DMS53 treated with DMSO at 0.1 percent for 48 hours (cell line): ENCODE data around the gene KIR2DL3.
"Not testable (repeated sequence)": the region's sequence is repeated elsewhere in the genome, so short reads cannot be mapped to it uniquely, and the experiment has no call there.

ENCODE experiments used
- DNase-seq: peaks from one replicate; lab custom pipeline; 2025; ENCODE audit not compliant: unreplicated experiment; lab: John Stamatoyannopoulos, UW

KIR2DL3 gene

DNA sequence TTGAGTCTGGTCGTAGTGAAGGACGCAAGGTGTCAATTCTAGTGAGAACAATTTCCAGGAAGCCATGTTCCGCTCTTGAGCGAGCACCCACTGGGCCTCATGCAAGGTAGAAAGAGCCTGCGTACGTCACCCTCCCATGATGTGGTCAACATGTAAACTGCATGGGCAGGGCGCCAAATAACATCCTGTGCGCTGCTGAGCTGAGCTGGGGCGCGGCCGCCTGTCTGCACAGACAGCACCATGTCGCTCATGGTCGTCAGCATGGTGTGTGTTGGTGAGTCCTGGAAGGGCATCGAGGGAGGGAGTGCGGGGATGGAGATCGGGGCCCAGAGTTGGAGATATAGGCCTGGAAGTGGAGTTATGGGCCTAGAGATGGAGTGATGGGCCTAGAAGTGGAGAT, at the start of gene KIR2DL3:
TSS of gene KIR2DL3 (plus strand) at position 208 of the 400 bp plus-strand sequence. CDS start at position 241, 33 bp downstream.
- DNase-seq, result not testable (repeated sequence)

DNA sequence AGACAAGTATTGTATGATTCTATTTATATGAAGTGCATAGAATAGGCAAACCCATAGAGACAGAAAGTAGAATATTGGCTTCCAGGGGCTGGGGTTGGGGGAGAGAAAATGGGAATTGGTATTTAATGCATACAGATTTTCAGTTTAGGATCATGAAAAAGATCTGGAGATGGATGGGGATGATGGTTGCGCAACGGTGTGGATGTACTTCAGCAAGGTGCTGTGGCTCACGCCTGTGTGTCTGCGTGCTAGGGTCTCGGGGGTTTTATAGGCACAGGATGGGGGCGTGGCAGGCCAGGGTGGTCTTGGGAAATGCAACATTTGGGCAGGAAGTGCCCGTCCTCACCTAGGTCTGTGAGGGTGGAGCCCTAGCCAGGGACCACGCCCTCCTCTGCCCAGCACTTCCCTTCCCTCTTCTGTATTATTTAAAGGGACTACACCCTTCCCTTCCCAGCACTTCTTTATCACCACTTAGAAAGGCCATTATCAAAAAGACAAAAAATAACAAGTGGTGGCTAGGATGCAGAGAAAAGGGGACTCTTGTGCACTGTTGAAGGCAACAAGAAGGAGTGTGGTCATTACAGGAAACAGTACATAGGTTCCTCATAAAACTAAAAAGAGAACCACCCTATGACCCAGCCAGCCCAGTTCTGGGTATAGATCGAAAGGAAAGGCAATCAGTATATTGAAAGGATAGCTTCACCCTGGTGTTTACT, 46.6 kb upstream of the KIR2DL3 start:
- DNase-seq, result no peak

DNA sequence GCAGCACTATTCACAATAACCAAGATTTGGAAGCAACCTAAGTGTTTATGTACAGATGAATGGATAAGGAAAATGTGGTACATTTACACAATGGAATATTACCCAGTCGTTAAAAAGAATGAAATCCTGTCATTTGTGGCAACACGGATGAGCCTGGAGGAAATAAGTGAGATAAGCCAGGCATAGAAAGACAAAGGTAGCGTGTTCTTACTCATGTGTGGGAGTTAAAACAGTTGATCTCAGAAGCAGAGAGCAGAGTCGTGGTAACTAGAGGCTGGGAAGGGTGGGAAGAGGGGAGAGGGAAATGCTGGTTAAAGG, 46.1 kb upstream of the KIR2DL3 start:
- DNase-seq, result no peak

DNA sequence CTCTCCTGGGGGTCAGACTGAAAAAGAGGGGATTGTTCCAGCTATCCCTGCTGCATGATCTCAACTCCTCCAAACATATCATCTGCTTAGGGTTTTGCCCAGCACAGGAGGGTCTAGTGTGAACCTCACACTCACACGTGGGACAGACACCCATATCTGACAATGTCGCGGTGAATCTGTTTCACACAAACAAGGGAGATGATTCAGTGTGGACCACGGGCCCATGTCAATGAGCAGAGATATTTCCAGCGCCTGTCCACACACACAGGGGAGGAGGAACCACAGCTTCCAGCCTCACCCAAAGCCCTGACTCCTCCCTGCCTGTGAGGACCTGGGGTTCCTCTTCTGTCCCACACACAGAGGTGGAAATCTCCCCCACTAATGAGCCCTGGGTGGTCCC, 43.7 kb upstream of the KIR2DL3 start:
- no peak for DNase-seq

DNA sequence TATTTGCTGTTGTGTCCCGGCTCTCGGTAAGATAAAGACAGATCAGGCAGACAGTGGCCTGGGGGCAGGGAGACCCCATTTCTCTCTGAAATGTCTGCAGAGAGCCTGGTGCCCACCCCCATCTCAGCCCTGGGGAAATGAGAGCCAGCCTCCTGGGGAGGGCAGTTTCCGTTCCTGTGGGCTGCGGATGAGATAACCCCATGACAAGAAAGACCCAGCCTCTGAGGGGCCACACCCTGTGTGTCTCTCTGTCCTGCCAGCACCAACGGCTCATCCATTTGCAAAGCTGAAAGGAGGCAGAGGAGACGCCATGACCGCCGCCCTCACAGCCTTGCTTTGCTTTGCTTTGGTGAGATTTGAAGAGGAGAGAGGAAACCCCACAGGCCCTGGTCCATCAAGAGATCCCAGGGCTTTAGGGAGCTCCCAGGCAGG, 42.2 kb upstream of the KIR2DL3 start:
- no peak for DNase-seq

DNA sequence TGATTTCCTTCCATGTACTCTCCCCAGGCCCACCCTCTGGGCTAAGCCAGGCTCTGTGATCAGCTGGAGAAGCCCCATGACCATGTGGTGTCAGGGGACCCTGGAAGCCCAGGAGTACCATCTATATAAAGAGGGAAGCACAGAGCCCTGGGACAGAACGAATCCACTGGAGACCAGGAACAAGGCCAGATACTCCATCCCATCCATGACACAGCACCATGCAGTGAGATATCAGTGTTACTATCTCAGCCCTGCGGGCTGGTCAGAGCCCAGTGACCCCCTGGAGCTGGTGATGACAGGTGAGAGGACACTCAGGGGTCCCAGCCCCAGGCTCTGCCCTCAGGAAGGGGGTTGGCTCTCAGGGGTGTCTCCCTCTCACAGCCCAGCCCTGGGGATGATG, 41.5 kb upstream of the KIR2DL3 start:
- DNase-seq, result no peak

DNA sequence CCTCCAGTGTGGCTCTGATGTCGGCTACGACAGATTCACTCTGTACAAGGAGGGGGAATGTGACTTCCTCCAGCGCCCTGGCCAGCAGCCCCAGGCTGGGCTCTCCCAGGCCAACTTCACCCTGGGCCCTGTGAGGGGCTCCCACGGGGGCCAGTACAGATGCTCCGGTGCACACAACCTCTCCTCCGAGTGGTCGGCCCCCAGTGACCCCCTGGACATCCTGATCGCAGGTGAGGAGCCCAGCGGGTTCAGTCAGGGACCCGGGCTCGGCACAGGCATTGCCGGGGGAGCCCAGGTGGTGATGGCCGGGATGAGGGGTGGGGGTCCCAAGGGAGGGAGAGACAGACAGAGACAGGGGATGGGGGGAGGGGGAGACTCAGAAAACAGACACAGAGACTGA, 40.6 kb upstream of the KIR2DL3 start:
- DNase-seq, result not testable (repeated sequence)

DNA sequence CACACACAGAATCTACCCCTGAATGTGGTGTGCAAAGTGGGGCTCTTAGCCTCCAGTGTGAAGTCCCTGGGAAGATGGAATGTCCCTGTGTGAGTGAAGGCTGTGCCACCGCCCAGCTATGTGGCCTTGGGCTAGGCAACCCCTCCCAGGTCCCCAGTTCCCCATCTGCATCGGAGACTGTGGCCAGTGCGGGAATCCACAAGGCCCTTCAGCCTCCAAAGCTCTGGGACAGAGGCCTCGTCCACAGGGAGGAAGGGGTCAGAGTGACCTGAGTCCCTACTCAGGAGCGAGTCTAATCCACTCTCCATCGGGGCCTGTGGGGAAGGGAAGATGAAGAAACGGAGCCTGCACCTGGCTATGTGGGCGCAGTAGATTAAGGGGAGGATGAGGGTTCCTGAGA, 33.4 kb upstream of the KIR2DL3 start:
- DNase-seq, result no peak

DNA sequence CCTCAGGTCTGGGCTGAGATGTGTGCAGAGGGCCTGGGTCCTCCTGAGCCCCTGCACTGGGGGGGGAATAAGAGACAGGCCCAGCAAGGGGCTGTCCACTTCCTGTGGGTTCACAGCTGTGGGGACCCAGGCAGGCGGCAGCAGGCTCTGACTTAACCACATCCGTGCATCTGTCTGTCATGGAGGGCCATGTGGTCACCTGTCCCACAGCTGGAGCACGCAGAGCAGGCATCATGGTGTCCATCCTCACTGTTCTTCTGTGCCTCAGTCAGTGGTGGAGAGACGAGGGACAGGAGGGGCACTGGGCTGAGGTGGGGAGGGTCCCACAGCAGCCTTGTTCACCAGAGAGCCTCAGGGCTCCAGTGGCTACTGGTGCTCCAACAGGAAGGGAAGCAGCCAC, 30.4 kb upstream of the KIR2DL3 start:
- no peak for DNase-seq

DNA sequence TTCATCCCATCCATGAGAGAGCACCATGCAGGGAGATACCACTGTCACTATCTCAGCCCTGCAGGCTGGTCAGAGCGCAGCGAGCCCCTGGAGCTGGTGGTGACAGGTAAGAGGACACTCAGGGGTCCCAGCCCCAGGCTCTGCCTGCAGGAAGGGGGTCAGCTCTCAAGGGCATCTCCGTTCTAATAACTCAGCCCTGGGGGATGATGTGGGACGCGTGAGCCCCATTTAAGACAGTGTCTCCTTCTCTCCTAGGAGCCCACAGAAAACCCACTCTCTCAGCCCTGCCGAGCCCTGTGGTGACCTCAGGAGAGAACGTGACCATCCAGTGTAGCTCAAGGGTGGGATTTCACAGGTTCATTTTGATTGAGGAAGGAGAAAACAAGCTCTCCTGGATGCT, 29.5 kb upstream of the KIR2DL3 start:
- peak; percentile 49 for DNase-seq

DNA sequence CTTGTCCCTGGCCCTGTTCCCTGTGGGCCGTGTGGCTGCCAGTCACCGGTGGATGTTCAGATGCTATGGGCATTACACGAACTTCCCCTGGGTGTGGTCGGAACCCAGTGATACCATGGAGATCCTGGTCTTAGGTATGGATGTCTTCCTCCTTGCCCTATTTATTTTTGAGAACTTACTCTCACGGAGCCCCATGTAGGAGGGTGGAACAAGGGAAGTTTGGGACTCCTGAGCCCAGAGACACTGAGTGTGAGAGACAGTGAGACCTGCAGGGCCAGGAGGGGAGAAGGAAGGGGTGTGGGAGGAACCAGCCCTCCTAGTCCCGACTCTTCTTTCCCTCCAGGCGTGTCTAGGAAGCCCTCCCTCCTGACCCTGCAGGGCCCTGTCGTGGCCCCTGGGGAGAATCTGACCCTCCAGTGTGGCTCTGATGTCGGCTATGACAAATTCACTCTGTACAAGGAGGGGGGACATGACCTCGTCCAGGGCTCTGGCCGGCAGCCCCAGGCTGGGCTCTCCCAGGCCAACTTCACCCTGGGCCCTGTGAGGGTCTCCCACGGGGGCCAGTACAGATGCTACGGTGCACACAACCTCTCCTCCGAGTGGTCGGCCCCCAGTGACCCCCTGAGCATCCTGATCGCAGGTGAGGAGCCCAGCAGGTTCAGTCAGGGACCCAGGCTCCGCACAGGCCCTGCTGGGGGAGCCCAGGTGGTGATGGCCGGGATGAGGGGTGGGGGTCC, 28.9 kb upstream of the KIR2DL3 start:
- DNase-seq, result no peak

DNA sequence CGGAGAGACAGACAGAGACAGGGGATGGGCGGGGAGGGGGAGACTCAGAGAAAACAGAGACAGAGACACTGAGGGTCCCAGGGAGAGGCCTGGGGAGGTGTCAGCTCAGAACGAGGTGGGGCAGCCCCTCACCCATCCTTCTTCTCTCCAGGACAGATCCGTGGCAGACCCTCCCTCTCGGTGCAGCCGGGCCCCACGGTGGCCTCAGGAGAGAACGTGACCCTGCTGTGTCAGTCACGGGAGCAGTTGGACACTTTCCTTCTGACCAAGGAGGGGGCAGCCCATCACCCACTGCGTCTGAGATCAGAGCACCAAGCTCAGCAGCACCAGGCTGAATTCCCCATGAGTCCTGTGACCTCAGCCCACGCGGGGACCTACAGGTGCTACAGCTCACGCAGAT, 28.4 kb upstream of the KIR2DL3 start:
- not testable (repeated sequence) for DNase-seq

DNA sequence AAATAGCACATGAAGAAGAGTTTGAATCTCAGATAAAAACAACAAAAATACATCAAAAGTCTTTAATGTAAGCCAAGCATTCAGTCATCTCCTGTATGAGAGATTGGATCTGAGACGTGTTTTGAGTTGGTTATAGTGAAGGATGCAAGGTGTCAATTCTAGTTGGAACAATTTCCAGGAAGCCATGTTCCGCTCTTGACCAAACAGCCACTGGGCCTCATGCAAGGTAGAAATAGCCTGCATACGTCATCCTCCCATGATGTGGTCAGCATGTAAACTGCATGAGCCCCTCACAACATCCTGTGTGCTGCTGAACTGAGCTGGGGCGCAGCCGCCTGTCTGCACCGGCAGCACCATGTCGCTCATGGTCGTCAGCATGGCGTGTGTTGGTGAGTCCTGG, 14.2 kb upstream of the KIR2DL3 start, which contains the start of gene KIR3DL3:
TSS of gene KIR3DL3 (plus strand) at position 301 of the 400 bp plus-strand sequence. CDS start at position 356, 55 bp downstream.
- no peak for DNase-seq

DNA sequence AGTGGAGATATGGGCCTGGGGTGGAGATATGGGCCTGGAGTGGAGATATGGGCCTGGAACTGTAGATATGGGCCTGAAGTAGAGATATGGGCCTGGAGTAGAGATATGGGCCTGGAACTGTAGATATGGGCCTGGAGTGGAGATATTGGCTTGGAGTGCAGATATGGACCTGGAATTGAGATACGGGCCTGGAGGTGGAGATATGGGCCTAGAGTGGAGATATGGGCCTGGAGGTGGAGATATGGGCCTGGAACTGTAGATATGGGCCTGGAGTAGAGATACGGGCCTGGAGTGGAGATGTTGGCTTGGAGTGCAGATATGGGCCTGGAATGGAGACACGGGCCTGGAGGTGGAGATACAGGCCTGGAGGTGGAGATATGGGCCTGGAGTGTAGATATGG, 13.7 kb upstream of the KIR2DL3 start:
- no peak for DNase-seq

DNA sequence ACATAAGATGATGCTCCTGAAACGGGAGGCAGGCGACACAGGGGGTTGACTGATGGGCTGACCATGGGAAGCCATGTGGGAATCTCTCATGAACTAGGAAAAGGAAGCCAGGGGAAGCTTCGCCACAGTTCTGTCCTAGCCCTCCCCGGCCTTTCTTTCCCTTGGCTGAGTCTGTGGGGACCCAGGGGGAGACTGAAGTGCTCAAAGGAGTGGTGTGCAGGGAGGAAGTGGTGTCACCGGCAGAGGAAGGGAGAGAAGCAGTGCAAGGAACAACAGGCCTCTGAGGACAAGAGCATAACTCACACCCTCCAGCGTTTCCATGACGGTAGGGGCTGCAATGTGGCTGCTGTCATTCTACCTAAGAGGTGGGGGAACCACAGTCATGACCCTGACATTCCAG, 13.0 kb upstream of the KIR2DL3 start:
- no peak for DNase-seq

DNA sequence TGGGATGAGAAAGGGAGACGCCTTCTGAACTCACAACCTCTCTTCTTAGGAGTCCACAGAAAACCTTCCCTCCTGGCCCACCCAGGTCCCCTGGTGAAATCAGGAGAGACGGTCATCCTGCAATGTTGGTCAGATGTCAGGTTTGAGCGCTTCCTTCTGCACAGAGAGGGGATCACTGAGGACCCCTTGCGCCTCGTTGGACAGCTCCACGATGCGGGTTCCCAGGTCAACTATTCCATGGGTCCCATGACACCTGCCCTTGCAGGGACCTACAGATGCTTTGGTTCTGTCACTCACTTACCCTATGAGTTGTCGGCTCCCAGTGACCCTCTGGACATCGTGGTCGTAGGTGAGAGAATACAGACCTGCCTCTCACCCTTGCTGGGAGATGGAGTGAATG, 10.8 kb upstream of the KIR2DL3 start:
- DNase-seq, result no peak

DNA sequence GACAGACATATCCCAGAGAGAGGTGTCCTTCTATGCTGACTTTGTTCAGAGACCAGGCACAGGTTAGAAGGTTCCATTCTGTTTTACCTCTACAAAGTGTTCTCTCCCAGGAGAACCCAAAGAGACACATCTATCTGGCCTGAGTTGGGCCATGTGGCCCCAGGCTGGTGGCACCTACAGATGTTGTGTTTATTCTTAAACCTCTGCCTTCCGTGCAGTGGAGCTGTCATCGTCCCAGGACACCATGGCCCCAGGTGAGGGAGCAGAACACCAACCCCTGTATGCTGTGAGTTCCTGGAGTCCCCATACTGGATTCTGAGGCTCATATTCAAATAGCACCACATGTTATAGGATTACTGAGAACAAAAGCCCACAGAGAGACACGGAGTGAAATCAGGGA, 10.1 kb upstream of the KIR2DL3 start:
- DNase-seq, result no peak

DNA sequence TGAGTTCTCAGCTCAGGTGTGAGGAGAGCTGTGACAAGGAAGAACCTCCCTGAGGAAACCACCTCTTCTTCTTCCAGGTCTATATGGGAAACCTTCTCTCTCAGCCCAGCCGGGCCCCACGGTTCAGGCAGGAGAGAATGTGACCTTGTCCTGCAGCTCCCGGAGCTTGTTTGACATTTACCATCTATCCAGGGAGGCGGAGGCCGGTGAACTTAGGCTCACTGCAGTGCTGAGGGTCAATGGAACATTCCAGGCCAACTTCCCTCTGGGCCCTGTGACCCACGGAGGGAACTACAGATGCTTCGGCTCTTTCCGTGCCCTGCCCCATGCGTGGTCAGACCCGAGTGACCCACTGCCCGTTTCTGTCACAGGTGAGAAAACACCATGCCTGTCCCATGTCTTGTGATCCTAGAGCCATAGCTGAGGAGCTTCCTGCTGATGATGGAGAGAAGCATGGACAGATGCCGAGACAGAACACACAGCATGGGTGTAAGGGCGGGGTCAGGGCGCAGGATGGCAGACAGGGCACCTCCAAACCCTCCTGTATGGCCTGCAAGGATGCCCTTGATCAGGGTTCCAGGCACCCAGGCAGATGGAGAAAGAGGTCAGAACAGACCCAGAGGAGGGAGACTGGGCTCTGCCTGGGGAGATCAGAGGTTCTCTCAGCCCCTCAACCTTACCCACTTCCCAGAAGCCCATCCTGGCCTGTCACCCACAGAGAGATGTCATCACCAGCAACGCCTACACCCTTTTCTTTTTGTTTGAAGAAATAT, 8.7 kb upstream of the KIR2DL3 start:
- DNase-seq, result no peak

DNA sequence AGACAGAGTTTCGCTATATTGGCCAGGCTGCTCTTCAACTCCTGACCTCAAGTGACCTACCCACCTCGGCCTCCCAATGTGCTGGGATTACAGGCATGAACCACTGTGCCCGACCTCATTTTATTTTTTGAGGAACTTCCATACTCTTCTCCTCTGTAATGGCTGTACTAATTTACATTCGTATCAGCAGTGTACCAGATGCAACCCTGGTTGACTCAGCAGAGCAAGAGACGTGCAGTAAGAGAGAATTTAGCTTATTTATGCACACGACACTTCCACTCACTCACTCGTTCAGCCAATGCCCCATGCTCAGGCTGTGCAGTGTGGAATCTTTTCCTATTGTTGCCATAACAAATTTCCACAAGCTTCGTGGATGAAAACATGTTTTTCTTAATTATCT, 7.1 kb upstream of the KIR2DL3 start:
- no peak for DNase-seq

DNA sequence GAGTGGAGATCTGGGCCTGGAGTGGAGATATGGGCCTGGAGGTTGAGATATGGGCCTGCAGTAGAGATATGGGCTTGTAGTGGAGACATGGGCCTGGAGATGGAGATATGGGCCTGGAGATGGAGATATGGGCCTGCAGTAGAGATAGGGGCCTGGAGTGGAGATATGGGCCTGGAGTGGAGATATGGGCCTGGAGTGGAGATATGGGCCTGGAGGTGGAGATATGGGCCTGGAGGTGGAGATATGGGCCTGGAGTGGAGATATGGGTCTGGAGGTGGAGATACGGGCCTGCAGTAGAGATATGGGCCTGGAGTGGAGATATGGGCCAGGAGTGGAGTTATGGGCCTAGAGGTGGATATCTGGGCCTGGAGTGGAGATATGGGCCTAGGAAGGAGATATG, 402 bp downstream of the KIR2DL3 start:
- no peak for DNase-seq

DNA sequence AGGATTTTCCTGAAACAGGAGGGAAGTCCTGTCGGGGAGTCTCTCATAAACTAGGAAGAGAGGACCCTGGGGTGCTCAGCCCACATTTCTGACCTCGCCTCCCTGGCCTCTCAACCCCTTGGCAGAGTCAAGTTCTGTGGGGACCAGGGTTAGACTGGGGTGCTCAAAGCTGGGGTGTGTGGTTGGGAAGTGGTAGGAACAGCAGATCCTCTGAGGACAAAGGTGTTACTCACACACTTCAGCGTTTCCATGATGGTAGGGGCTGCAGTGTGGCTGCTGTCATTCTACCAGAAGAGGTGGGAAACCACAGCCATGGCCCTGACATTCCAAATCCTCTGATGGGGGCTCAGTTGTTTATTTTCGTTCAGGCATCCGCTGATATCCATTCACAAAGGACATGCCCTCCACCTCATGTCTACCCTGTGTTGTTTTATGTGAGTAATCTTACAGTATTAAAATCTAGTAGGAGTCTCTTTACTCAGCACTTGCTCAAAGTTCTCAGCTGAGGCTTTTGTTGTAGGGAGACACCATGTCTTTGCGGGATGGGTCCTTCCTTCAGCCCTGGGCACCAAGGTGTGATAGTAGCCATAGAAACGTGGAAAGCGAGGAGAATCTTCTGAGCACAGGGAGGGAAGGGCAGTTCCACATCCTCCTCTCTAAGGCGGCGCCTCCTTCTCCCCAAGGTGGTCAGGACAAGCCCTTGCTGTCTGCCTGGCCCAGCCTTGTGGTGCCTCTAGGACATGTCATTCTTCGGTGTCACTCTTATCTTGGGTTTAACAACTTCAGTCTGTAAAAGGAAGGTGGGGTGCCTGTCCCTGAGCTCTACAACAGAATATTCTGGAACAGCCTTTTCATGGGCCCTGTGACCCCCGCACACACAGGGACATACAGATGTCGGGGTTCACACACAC, 1.5 kb downstream of the KIR2DL3 start:
- DNase-seq, result no peak
